HepG2 (cell line): ENCODE data around the gene PHYHIPL. TPM values are rescaled to one million over a fixed set of nuclear protein-coding genes. Genes with fewer than 3 reads are reported as not detected.

Experiments
- ATF1 ChIP-seq: IDR thresholded peaks from 2 replicates; pipeline ENCODE4 v1.6.1; 2016; ENCODE audit warnings: mild to moderate bottlenecking, control low read depth
- CENPX ChIP-seq: sonication (generic); formaldehyde crosslinking; IDR thresholded peaks from 2 replicates; pipeline ENCODE4 v1.9.0; 2021; ENCODE audit warnings: mild to moderate bottlenecking, missing genetic modification reagents, moderate library complexity
- CHD2 ChIP-seq: IDR thresholded peaks from 2 replicates; pipeline ENCODE4 v1.6.1; 2011; ENCODE audit warnings: low read depth, low read length, improper control_type of control experiment
- ERF ChIP-seq: IDR thresholded peaks from 2 replicates; pipeline ENCODE4 v1.6.1; 2018; ENCODE audit warnings: missing biosample characterization, missing genetic modification reagents
- ESRRA ChIP-seq: sonication (generic); formaldehyde crosslinking; IDR thresholded peaks from 2 replicates; pipeline ENCODE4 v1.5.1; 2020; ENCODE audit warnings: mild to moderate bottlenecking, low read depth, missing genetic modification reagents
- MTA1 ChIP-seq: sonication (generic); formaldehyde crosslinking; IDR thresholded peaks from 2 replicates; pipeline ENCODE4 v1.4.0; 2020; ENCODE audit warnings: missing genetic modification reagents, mild to moderate bottlenecking, borderline replicate concordance
- NFRKB ChIP-seq: fragments of 450-650 bp; IDR thresholded peaks from 2 replicates; pipeline ENCODE4 v1.6.1; 2017
- NR2F1 ChIP-seq, 2 experiments: fragments of 450-650 bp in 1 of 2; formaldehyde crosslinking in 1 of 2; IDR thresholded peaks; 2 replicates each; pipeline versions ENCODE4 v1.5.0 to v1.6.1; 2016 to 2020; ENCODE audit warnings: mild to moderate bottlenecking in 1 of 2, missing compliant biosample characterization in 1 of 2, missing genetic modification reagents in 1 of 2, moderate library complexity in 1 of 2
- PAX8 ChIP-seq: sonication (generic); formaldehyde crosslinking; IDR thresholded peaks from 2 replicates; pipeline ENCODE4 v1.8.0; 2022; ENCODE audit warnings: mild to moderate bottlenecking, missing genetic modification reagents, borderline replicate concordance
- SOX6 ChIP-seq, 2 experiments: fragments of 450-650 bp in 1 of 2; sonication (generic) in 1 of 2; formaldehyde crosslinking in 1 of 2; IDR thresholded peaks; 2 replicates each; pipeline versions ENCODE4 v1.4.0 to v1.6.1; 2017 to 2020; ENCODE audit warnings: antibody characterized with exemption in 1 of 2, mild to moderate bottlenecking in 1 of 2, missing genetic modification reagents in 1 of 2
- SPEN ChIP-seq: sonication (generic); formaldehyde crosslinking; IDR thresholded peaks from 2 replicates; pipeline ENCODE4 v1.5.1; 2020; ENCODE audit warnings: low read depth, mild to moderate bottlenecking, missing genetic modification reagents
- ZNF33B ChIP-seq: sonication (generic); formaldehyde crosslinking; IDR thresholded peaks from 2 replicates; pipeline ENCODE4 v1.5.1; 2020; ENCODE audit warnings: mild to moderate bottlenecking, missing genetic modification reagents
- ZNF383 ChIP-seq: sonication (generic); formaldehyde crosslinking; IDR thresholded peaks from 2 replicates; pipeline ENCODE4 v1.4.0; 2020; ENCODE audit warnings: missing genetic modification reagents, mild to moderate bottlenecking, borderline replicate concordance
- ZNF614 ChIP-seq: IDR thresholded peaks from 2 replicates; pipeline ENCODE4 v1.6.1; 2018; ENCODE audit warnings: missing biosample characterization, missing genetic modification reagents, inconsistent platforms, borderline replicate concordance
- ZNF737 ChIP-seq: sonication (generic); formaldehyde crosslinking; IDR thresholded peaks from 2 replicates; pipeline ENCODE4 v1.5.0; 2020; ENCODE audit warnings: missing genetic modification reagents, mild to moderate bottlenecking, borderline replicate concordance
- ZNF749 ChIP-seq: sonication (generic); formaldehyde crosslinking; IDR thresholded peaks from 2 replicates; pipeline ENCODE4 v1.8.0; 2022; ENCODE audit warnings: mild to moderate bottlenecking, missing genetic modification reagents, moderate library complexity, borderline replicate concordance
- ZNF768 ChIP-seq: sonication (generic); formaldehyde crosslinking; IDR thresholded peaks from 2 replicates; pipeline ENCODE4 v1.4.0; 2020; ENCODE audit warnings: missing genetic modification reagents
- ZZZ3 ChIP-seq: sonication (generic); formaldehyde crosslinking; IDR thresholded peaks from 2 replicates; pipeline ENCODE4 v1.4.0; 2020; ENCODE audit warnings: missing genetic modification reagents, mild to moderate bottlenecking, borderline replicate concordance
- polyA plus RNA-seq, 8 experiments: library from polyadenylated mRNA; depleted of rRNA in 3 of 8; stranded (reverse) in 7 of 8; unstranded in 1 of 8; fragments of >200 nt; fragmentation: Illumina TruSeq in 4 of 8; extraction: Trizol in 4 of 8; gene quantifications; 2 replicates each; pipeline versions ENCODE4 v1.2.1 to v1.2.3, GENCODE V29; 2011 to 2016; ENCODE audit warnings: low read depth in 4 of 8, missing spikeins in 1 of 8, mixed read lengths in 1 of 8; ENCODE audit not compliant: insufficient read depth in 1 of 8
- total RNA-seq, 5 experiments: library from RNA; depleted of rRNA; stranded (reverse); fragments of >200 nt; fragmentation: Illumina TruSeq; extraction: Trizol; gene quantifications; 2 replicates each; pipeline ENCODE4 v1.2.3, GENCODE V29; 2016; ENCODE audit warnings: low read depth in 1 of 5
- TF ChIP-seq, protein P1 (sequence below): sonication (generic); formaldehyde crosslinking; conservative IDR thresholded peaks from 2 replicates; pipeline ENCODE4 v1.5.0; 2020; ENCODE audit warnings: missing genetic modification reagents
- TF ChIP-seq, protein P2 (sequence below): sonication (generic); formaldehyde crosslinking; IDR thresholded peaks from 2 replicates; pipeline ENCODE4 v1.5.1; 2020; ENCODE audit warnings: mild to moderate bottlenecking, missing genetic modification reagents
- TF ChIP-seq, protein P3 (sequence below): IDR thresholded peaks from 2 replicates; pipeline ENCODE4 v1.4.0; 2020; ENCODE audit warnings: mild to moderate bottlenecking, missing genetic modification reagents

Gene PHYHIPL
- total and polyA plus RNA-seq, 2 of the 13 experiments (the other 11 are each of a cell fraction or from before 2014, with no cell fraction given), result 40.6 to 78.5 TPM

DNA sequence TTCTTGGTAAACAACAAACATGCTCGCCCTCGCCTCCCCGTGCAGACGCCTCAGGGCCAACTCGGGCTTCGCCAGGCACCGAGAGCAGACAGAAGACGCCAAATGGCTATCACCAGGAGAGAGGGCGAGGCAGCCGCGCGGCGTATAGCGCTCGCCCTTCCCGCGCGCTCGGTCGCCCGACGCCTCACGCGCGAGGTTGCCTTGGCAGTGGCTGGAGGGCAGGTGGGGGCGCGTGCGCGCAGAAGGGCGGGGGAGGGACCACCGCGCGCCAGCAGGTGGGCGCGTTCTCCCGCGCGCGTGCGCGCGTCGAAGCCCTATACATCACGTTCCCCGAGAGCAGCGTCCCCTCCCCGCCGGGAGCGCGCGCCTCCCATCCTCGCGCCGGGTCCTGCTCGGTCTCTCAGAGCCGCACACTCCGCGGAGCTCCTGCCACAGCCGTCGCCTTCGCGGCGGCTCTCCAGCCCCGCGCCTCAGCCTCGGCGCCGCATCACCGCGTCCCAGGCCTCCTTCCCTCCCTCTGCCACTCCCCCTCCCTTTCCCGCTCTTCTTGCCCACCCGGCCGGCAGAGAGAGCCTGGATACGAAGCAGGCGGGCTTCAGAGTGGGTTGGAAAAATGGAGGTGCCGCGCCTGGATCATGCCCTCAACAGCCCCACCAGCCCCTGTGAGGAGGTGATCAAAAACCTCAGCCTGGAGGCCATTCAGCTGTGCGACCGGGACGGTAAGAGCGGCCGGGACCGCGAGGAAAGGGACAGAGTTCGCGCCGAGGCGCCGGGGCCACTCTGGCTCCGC lies at the start of gene PHYHIPL (continued):
- peak; percentile 94 for TF ChIP-seq ZNF749 (CRISPR knock-in tag)
- 0 out of 2 replicates have a peak, but pooled peaks have one; percentile 19 for TF ChIP-seq PAX8 (CRISPR knock-in tag)
- TF ChIP-seq ZNF383 (CRISPR knock-in tag), result no peak
- TF ChIP-seq MTA1 (CRISPR knock-in tag), result peak; percentile 71
- TF ChIP-seq ZNF737 (CRISPR knock-in tag), result no peak
- no peak for TF ChIP-seq CENPX (CRISPR knock-in tag)
- peak; percentile 17; the same call in 1 of the 2 replicates for TF ChIP-seq SPEN
- TF ChIP-seq NR2F1 (CRISPR knock-in tag; IDR thresholded peaks at IDR 0.05), result no peak
- peak; percentile 79 for TF ChIP-seq ZNF768
- TF ChIP-seq SOX6 (IDR thresholded peaks at IDR 0.05), result no peak
- TF ChIP-seq SOX6 (CRISPR knock-in tag; IDR thresholded peaks at IDR 0.05), result no peak
- peak; percentile 87; the same call in 1 of the 2 replicates for TF ChIP-seq ZNF33B (CRISPR knock-in tag)
- no peak for TF ChIP-seq NFRKB
- TF ChIP-seq ZZZ3, result no peak
- TF ChIP-seq, protein P1, sequence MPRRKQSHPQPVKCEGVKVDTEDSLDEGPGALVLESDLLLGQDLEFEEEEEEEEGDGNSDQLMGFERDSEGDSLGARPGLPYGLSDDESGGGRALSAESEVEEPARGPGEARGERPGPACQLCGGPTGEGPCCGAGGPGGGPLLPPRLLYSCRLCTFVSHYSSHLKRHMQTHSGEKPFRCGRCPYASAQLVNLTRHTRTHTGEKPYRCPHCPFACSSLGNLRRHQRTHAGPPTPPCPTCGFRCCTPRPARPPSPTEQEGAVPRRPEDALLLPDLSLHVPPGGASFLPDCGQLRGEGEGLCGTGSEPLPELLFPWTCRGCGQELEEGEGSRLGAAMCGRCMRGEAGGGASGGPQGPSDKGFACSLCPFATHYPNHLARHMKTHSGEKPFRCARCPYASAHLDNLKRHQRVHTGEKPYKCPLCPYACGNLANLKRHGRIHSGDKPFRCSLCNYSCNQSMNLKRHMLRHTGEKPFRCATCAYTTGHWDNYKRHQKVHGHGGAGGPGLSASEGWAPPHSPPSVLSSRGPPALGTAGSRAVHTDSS (CRISPR knock-in tag), result no peak
- TF ChIP-seq, protein P2, sequence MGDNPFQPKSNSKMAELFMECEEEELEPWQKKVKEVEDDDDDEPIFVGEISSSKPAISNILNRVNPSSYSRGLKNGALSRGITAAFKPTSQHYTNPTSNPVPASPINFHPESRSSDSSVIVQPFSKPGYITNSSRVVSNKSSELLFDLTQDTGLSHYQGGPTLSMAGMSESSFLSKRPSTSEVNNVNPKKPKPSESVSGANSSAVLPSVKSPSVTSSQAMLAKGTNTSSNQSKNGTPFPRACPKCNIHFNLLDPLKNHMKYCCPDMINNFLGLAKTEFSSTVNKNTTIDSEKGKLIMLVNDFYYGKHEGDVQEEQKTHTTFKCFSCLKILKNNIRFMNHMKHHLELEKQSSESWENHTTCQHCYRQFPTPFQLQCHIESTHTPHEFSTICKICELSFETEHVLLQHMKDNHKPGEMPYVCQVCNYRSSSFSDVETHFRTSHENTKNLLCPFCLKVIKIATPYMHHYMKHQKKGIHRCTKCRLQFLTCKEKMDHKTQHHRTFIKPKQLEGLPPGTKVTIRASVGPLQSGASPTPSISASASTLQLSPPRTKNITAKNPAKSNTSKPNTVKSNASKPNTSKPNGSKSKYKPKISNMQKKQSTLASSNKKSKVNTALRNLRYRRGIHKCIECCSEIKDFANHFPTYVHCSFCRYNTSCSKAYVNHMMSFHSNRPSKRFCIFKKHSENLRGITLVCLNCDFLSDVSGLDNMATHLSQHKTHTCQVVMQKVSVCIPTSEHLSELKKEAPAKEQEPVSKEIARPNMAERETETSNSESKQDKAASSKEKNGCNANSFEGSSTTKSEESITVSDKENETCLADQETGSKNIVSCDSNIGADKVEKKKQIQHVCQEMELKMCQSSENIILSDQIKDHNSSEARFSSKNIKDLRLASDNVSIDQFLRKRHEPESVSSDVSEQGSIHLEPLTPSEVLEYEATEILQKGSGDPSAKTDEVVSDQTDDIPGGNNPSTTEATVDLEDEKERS, result no peak
- TF ChIP-seq ESRRA (CRISPR knock-in tag), result no peak
- TF ChIP-seq, protein P3, sequence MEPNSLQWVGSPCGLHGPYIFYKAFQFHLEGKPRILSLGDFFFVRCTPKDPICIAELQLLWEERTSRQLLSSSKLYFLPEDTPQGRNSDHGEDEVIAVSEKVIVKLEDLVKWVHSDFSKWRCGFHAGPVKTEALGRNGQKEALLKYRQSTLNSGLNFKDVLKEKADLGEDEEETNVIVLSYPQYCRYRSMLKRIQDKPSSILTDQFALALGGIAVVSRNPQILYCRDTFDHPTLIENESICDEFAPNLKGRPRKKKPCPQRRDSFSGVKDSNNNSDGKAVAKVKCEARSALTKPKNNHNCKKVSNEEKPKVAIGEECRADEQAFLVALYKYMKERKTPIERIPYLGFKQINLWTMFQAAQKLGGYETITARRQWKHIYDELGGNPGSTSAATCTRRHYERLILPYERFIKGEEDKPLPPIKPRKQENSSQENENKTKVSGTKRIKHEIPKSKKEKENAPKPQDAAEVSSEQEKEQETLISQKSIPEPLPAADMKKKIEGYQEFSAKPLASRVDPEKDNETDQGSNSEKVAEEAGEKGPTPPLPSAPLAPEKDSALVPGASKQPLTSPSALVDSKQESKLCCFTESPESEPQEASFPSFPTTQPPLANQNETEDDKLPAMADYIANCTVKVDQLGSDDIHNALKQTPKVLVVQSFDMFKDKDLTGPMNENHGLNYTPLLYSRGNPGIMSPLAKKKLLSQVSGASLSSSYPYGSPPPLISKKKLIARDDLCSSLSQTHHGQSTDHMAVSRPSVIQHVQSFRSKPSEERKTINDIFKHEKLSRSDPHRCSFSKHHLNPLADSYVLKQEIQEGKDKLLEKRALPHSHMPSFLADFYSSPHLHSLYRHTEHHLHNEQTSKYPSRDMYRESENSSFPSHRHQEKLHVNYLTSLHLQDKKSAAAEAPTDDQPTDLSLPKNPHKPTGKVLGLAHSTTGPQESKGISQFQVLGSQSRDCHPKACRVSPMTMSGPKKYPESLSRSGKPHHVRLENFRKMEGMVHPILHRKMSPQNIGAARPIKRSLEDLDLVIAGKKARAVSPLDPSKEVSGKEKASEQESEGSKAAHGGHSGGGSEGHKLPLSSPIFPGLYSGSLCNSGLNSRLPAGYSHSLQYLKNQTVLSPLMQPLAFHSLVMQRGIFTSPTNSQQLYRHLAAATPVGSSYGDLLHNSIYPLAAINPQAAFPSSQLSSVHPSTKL (CRISPR knock-in tag), result peak; percentile 37
- peak; percentile 68 for TF ChIP-seq CHD2
- peak; percentile 40; the same call in 1 of the 2 replicates for TF ChIP-seq ERF (CRISPR knock-in tag)
- TF ChIP-seq ATF1 (CRISPR knock-in tag), result no peak
- no peak; the same call in none of the 2 replicates for TF ChIP-seq ZNF614
